NCI-H446 (cell line): ENCODE results near the gene TRAF3.
"Not testable (repeated sequence)": the region's sequence is repeated elsewhere in the genome, so short reads cannot be mapped to it uniquely, and the experiment has no call there.

ENCODE experiments used
- DNase-seq, 2 experiments: peaks; one replicate each; lab custom pipeline; 2025; lab: John Stamatoyannopoulos, UW

The TRAF3 gene

DNA sequence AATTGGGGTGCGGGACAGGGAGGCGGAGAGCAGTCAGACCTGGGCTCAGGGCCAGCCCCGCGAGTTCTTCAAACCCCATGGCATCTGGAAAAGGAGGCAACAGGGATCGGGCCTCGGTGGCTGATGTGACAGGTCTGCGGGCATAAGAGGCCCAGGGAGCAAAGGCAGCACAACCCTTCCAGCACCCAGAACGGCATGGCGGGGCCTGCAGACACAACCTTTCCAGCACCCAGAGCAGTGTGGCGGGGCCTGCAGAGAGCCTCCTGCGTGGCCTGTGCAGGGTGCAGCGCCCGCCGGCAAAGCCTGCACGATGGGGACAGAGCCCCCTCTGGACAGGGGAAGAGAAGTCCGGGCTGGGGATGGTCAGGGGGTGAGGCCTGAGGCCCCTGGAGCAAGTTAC is 26.2 kb upstream of the TRAF3 start:
- DNase-seq: no peak

DNA sequence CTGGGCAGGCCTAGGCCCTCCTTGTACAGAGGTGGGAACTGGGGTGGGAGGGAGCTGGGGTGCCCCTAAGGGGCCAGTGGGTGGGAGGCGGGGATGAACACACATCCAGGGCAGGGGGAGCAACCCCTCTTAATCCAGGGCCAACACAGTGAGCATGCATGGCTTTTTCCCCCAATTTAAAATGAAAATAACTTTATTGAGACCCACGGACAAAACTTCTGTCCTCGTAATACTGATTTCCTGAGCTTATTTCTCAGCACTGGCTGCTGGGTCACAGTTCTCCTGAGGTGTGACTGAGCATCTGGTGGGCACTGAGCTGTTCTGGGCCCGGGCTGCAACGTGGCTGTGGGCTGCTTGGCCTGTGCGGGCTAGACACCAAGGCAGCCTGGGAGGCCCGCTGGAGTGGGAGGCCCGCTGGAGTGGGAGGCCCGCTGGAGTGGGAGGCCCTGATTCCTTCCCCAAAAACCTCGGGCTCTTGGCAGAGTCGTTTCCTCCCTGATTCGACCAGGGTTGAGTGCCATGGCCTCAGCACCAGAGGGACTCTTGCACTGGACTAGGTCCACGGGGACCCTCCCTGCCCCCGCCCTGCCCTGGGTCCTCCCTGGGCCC is 24.9 kb upstream of the TRAF3 start:
- DNase-seq: no peak

DNA sequence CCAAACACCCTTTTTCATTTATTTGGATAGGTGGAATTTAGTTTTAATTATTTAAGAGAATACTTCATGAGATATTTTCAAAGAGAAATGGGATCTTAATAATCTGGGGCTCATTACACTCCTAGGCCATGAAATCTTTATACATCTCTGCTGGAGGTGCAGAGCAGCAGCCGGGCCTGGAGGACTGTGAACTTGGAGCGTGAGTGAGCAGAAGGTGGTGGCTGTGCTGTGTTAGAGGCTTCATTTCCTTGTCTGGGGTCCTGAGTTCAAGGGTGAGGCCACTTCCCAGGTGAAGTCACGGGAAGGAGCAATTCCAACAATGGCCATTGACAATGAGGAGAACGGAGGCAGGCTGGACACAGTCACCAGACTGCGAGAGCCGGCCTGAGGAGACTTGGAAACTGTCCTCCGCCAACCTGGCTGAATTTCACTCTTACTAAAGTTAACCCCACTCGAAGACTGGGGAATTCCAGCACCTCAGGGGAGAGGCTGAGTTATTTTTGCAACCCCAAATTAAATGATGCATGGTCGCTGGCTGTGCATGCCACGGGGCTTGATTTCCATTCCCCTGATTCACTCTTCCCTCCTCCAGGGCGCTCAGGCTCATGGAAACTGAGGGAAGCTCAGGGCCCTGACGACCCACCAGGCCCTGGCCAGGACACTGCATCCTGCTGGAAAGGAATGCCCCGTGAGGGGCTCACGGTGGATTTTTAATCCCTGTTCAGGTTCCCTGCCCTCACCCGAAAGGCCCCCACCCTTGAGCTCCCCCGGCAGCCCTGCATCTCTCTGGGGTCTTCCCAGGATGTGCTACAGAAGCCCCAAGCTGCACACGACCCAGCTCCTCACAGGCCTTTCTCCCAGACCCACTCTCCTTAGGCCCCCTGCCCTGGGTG is 22.6 kb upstream of the TRAF3 start:
- DNase-seq: no peak

DNA sequence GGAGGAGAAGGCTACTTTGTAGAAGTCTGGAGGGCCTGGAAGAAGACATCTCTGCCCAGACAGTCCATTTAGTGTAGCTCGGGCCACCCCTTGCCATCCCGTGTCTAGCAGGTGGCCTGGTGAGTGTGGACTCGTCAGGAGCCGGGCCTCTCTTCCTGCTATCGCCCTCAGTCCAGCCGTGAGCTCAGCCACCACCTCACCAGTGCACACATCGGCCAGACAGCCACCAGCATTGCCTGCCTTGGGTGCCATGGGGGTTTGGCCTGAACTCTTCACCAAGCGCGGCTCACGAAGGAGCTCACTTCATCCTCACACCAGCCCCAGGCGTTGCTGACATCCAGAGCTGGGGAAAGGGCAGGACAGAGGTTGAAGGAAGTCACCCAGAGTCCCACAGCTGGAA is 19.6 kb upstream of the TRAF3 start:
- DNase-seq: no peak

DNA sequence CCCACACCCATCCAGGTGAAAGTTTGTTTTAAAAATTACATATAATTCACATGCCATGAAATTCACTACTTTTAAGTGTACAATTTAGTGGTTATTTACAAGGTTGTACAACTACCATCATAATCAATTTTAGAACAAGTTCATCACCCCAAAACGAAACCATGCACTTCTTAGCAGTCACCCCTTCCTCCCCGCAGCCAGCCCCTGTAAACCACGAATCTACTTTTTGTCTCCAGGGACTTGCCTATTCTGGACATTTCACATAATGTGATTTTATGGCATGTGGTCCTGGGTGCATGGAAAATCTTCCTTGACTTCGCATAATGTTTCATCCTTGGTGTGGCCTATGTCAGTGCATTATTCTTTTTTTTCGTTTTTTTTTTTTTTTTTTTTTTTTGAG is 19.2 kb upstream of the TRAF3 start:
- DNase-seq: no peak

DNA sequence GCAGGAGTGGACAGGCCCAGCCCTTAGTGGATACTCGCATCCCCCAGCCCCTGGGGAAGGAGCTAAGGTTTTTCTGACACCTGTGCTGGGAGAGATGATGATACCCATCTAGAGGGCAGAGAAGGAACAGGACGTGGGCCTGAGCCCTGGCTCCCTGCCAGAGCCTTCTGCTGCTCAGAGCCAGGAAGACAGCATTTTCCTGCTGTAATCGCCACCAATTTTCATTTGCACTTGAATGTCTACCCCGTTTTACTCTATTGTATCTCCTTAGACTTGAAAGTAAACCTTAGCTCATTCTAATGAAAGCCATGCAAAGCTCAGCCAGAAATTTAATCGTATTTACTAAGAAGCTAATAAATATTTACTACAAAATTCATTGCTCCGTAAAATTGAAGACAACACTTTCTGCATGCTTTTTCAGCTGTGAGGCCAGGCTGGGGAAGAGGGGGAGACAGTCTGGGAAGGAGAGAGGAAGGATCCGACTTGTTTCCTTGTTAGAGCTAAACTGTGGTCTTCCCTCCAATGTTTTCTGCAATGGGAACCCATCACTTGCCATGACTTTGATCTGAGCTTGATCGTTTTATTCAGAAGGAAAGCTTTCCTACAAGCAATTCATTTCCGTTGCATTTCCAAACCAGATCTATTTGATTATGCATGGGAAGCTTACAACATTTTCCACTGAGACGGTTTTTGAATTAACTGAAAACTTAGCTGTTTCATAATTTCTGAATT is 17.6 kb upstream of the TRAF3 start:
- no peak for DNase-seq

- no peak for DNase-seq
Measured at GRCh38 chr14:102760496-102761193, 16.6 kb upstream of the TRAF3 start.

GRCh38 chr14:102761206-102761605 is 16.0 kb upstream of the TRAF3 start:
- DNase-seq: no peak

- DNase-seq: no peak
Measured at GRCh38 chr14:102764220-102764671, 13.0 kb upstream of the TRAF3 start.

- not testable (repeated sequence) for DNase-seq
Measured at GRCh38 chr14:102765770-102766169, 11.5 kb upstream of the TRAF3 start.

DNA sequence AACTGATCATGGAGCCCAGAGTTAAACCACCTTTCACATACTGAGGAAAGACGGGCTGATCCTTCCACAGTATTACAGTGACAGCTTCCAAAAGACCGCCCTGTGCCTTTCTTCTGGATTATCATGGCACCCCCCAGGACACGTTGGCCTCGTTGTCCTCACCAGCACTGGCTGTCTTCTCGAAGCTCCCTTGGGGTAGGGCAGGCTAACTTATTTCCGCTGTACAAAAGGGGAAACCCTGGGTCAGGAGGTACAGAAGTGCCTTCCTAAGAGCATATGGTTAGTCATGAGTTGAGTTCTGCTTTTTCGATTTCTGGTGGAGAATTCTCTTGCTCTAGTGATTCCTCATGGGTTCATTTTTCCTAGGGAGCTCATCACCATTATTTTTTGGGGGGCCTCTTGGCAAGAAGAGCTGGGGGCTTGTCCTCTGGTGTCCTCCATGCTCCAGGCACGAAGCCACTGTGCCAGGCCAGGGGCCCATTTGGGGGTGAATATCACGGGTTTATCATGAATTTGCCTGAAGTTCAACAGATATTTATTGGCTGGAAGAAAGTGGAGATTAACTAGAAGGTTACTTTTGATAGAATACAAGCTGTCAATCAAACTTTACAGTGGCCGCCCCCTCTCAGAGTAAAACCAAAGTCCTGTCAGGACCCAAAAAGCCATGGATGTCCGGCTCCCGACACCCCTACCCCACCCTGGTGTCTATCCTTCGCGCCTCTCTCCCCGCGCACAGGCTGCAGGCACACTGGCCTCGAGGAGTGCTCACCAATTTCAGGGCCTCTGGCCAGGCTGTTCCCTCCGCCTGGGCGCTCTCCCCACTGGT is 8.8 kb upstream of the TRAF3 start:
- no peak for DNase-seq

DNA sequence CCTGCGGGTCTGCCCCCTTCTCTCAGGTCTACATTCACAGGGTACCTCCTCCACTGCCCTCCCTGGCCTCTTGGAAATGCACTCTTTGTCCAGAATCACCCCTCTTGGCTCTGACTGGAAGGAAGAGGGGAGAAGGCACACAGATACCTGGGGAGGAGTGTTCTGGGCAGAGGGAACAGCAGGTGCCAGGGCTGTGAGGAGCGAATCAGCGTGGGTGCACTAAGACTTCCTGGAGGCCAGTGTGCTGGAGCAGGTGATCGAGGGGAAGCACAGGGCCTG is 8.3 kb upstream of the TRAF3 start:
- DNase-seq: no peak

DNA sequence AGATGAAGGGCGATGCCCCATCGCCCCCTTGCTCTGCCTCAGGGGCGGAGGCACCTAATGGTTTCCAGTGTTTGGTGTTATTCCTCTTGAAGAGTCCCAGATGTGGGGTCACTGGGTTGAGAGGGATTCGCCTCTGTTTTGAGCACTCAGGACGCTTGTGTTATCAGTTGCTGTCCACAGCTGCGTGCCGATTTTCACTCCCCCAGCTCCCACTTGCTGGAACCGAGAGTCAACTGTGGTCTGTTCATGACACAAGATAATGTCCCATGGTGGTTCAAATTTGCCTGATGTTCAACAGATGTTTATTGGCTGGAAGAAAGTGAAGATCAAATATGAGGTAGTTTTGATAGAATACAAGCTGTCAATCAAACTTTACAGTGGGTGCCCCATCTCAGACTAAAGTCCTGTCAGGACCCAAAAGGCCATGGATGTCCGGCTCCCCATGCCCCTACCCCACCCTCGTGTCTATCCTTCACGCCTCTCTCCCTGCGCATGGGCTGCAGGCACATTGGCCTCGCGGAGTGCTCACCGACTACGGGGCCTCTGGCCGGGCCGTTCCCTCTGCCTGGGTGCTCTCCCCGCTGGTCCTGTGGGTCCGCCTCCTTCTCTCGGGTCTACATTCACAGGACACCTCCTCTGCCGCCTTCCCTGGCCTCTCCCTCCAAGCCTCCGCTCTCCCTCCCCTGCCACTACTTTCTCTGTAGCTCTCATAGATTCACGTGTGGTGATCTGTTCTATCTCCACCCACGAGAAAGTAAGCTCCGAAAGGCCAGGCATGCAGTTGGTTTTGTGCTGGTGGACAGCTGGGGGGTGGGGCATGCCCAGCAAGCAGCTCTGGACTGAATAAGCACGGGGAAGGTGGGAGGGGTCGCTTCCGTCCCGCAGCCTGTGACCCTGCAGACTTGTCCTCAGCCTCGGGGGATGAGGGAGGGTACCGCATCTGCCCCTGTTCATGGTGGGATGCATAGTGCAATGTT is 6.8 kb upstream of the TRAF3 start:
- DNase-seq: no peak

GRCh38 chr14:102771144-102771543 is 6.1 kb upstream of the TRAF3 start:
- DNase-seq: no peak

GRCh38 chr14:102772781-102773570 is 4.3 kb upstream of the TRAF3 start:
- peak in 1 of 2 experiments; percentile 30 for DNase-seq

DNA sequence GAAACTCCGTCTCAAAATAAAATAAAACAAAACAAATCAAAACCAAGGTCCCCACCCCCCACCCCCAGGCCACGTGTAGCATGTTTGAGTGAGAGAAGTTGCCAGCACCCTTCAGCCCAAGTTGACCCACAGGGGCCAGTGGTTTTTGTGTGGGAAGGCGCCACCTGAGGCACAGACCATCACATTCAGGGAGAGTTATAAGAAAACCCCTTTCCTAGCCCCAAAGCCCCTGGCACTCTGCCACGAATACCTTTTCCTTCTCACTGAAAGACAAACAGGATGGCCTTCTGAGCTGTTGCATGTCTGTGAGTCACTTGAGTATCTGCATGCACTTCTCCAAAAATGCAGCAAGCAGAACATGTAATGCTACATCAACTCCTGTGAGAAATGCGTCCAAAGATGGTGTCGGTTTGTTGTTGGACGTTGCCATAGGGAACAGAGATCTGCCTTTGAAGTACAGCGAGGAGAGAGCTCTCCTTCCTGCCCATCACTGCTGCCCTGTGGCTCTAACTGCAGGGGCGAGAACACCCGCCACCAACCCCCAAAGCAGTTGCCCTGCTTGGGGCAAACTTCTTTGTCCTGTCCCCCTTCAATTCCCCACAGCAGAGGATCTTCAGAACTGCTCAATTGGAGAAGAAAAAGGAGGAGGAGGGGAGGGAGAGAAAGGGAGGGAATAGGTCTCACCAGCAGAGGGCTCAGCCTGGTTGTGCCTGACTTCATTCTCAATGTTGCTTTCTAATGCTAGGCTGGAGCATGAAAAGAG is 2.7 kb upstream of the TRAF3 start:
- peak; percentile 42 to 74 for DNase-seq

GRCh38 chr14:102775855-102776760 is 1.1 kb upstream of the TRAF3 start:
- no peak for DNase-seq
